ENCODE results near the gene ZBTB38. TPM values are rescaled to one million over a fixed set of nuclear protein-coding genes. Genes with fewer than 3 reads are reported as not detected.

ZBTB38 gene
- polyA plus RNA-seq (2011; rRNA removed) (85.1 and 97.1 TPM in 2 replicates), polyA minus RNA-seq (2011; rRNA and poly(A)+ RNA removed) (176 and 193 TPM in 2 replicates)

- ChIA-PET CTCF (interaction anchor here (1.2 to 1.6 kb wide), 2 partner anchors 57 to 66 kb away, joined by 3 to 6 read pairs; no protein-coding TSS in a partner anchor), POLR2A (interaction anchor here (0.6 to 5.4 kb wide), 9 partner anchors 17 to 119 kb away, joined by 3 to 66 read pairs (median 6); no protein-coding TSS in a partner anchor)
- Histone ChIP-seq H3K9me3 (ENCODE audit: control insufficient read depth, insufficient read depth, low read length) (no peaks in the 10 kb centered on the region), H3K27me3 (ENCODE audit: control insufficient read depth, insufficient read depth, low read length) (no peaks in the 10 kb centered on the region), H3K4me3 (ENCODE audit: low read depth, low read length) (peak within 1 kb of the TSS; percentile 51), H3K27ac (ENCODE audit: low read depth, low read length) (peak within 1 kb of the TSS; percentile 100)
- peak; percentile 87 for DNase-seq (ENCODE audit: low read depth, low spot score)
- TF ChIP-seq, protein P1, sequence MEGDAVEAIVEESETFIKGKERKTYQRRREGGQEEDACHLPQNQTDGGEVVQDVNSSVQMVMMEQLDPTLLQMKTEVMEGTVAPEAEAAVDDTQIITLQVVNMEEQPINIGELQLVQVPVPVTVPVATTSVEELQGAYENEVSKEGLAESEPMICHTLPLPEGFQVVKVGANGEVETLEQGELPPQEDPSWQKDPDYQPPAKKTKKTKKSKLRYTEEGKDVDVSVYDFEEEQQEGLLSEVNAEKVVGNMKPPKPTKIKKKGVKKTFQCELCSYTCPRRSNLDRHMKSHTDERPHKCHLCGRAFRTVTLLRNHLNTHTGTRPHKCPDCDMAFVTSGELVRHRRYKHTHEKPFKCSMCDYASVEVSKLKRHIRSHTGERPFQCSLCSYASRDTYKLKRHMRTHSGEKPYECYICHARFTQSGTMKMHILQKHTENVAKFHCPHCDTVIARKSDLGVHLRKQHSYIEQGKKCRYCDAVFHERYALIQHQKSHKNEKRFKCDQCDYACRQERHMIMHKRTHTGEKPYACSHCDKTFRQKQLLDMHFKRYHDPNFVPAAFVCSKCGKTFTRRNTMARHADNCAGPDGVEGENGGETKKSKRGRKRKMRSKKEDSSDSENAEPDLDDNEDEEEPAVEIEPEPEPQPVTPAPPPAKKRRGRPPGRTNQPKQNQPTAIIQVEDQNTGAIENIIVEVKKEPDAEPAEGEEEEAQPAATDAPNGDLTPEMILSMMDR (IDR thresholded peaks at IDR 0.05; ENCODE audit: low read depth, low read length): no peak
Measured at GRCh38 chr3:141368062-141368924, at the start of gene ZBTB38. ZBTB38 (plus strand) TSS chr3:141368504; CDS start chr3:141442389, 73,885 bp downstream.

DNA sequence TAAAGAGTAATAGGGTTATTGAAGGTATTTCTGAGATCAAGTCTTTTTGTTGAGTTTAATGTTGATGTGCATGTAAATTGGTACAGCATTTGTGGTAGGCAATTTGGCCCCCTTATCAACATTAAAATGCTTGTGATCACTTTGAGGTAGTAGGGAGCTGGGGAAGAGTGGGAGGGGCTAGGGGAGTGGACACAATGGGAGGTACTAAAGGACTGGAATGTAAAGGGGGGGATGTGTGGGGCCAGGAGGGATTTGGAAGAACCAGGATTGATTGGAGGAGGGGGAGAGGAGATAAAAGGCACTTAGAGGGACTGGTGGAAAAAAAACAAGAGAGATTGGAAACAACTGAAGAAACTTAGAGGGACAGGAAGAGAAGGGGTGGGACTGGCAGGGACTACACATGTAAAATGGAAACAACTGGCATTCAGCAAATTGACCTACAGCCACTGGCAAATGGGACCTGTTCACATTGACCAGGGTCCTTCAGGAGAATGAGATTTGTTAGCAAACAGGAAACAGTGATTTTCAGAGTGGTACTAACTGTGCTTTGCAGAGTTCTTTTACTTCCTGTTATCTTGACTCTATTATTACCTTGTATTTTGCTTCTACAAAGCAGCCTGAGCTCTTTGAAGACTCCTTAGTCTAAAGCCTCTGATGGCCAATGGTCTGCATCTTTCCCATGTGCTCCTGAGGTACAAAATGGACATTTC, 47.8 kb upstream of the ZBTB38 start:
- ChIA-PET POLR2A (no interaction called here), CTCF (interaction anchor here (1.0 kb wide), 1 partner anchor 12 kb away, joined by 3 read pairs; no protein-coding TSS in a partner anchor)
- TF ChIP-seq, protein P1 (IDR thresholded peaks at IDR 0.05; ENCODE audit: low read depth, low read length): no peak
- no peak overlapping the region for H3K27ac ChIP-seq (ENCODE audit: low read depth, low read length)
- H3K4me3 ChIP-seq (ENCODE audit: low read depth, low read length): no peak overlapping the region
- no peak for DNase-seq (ENCODE audit: low read depth, low spot score)
- no peaks in the 10 kb centered on the region for H3K27me3 ChIP-seq (ENCODE audit: control insufficient read depth, insufficient read depth, low read length)
- peaks cover 10% of the 10 kb centered on the region for H3K9me3 ChIP-seq (ENCODE audit: control insufficient read depth, insufficient read depth, low read length)

GRCh38 chr3:141321109-141321497, 47.2 kb upstream of the ZBTB38 start:
- H3K27me3 ChIP-seq (ENCODE audit: control insufficient read depth, insufficient read depth, low read length): no peaks in the 10 kb centered on the region
- CTCF ChIA-PET: interaction anchor here (1.0 kb wide), 1 partner anchor 13 kb away, joined by 3 read pairs; no protein-coding TSS in a partner anchor
- no peak overlapping the region for H3K27ac ChIP-seq (ENCODE audit: low read depth, low read length)
- H3K4me3 ChIP-seq (ENCODE audit: low read depth, low read length): no peak overlapping the region
- TF ChIP-seq, protein P1 (IDR thresholded peaks at IDR 0.05; ENCODE audit: low read depth, low read length): no peak
- peaks cover 10% of the 10 kb centered on the region for H3K9me3 ChIP-seq (ENCODE audit: control insufficient read depth, insufficient read depth, low read length)
- DNase-seq (ENCODE audit: low read depth, low spot score): no peak
- POLR2A ChIA-PET: no interaction called here

GRCh38 chr3:141323936-141324704, 44.2 kb upstream of the ZBTB38 start:
- H3K27me3 ChIP-seq (ENCODE audit: control insufficient read depth, insufficient read depth, low read length): no peaks in the 10 kb centered on the region
- CTCF ChIA-PET: interaction anchor here (1.0 to 1.8 kb wide), 4 partner anchors 8 to 20 kb away, joined by 3 to 6 read pairs (median 4); no protein-coding TSS in a partner anchor

More at GRCh38 chr3:141323936-141324704, 44.2 kb upstream of the ZBTB38 start:
- POLR2A ChIA-PET: interaction anchor here (0.5 kb wide), 1 partner anchor 108 kb away, joined by 3 read pairs; no protein-coding TSS in a partner anchor
- Histone ChIP-seq H3K4me3 (ENCODE audit: low read depth, low read length) (no peak overlapping the region), H3K27ac (ENCODE audit: low read depth, low read length) (no peak overlapping the region), H3K9me3 (ENCODE audit: control insufficient read depth, insufficient read depth, low read length) (peaks cover 4% of the 10 kb centered on the region)
- TF ChIP-seq, protein P1 (IDR thresholded peaks at IDR 0.05; ENCODE audit: low read depth, low read length): no peak
- DNase-seq (ENCODE audit: low read depth, low spot score): no peak
